HUDEP-2 (cell line): ENCODE data around the gene CMTM1.
A peak's percentile ranks its signal among the peaks of the same experiment; 100 is the strongest.
"Not testable (repeated sequence)": the region's sequence is repeated elsewhere in the genome, so short reads cannot be mapped to it uniquely, and the experiment has no call there.

Experiments
- DNase-seq, 76 experiments: peaks; one replicate each; lab custom pipeline; 2025; ENCODE audit not compliant: unreplicated experiment in 76 of 76; lab: John Stamatoyannopoulos, UW

Gene CMTM1

GRCh38 chr16:66561381-66562080, 4.7 kb upstream of the CMTM1 start:
- DNase-seq = no peak

- DNase-seq = no peak
These were observed 3.8 kb upstream of the CMTM1 start for GRCh38 chr16:66562409-66562808.

GRCh38 chr16:66562986-66563385, 3.3 kb upstream of the CMTM1 start:
- DNase-seq = peak in 28 of 76 experiments; percentile 7 to 69 (median 32)

- DNase-seq = no peak
These were observed 2.5 kb upstream of the CMTM1 start for GRCh38 chr16:66563574-66564334.

GRCh38 chr16:66567270-66567669, 1.0 kb downstream of the CMTM1 start:
- DNase-seq = not testable (repeated sequence)

GRCh38 chr16:66568355-66568754, 2.1 kb downstream of the CMTM1 start:
- no peak for DNase-seq

- DNase-seq = no peak
These were observed 2.9 kb downstream of the CMTM1 start for GRCh38 chr16:66569131-66569530.

GRCh38 chr16:66569827-66570405, 3.7 kb downstream of the CMTM1 start:
- peak in 8 of 76 experiments; percentile 14 to 46 (median 22) for DNase-seq

- DNase-seq = peak in 10 of 76 experiments; percentile 10 to 23 (median 18)
These were observed 6.1 kb downstream of the CMTM1 start for GRCh38 chr16:66572356-66572755.

GRCh38 chr16:66574081-66574480, 7.8 kb downstream of the CMTM1 start:
- no peak for DNase-seq

- DNase-seq = no peak
These were observed 8.3 kb downstream of the CMTM1 start for GRCh38 chr16:66574531-66574930.

- DNase-seq = peak in 7 of 76 experiments; percentile 12 to 55 (median 35)
These were observed 8.8 kb downstream of the CMTM1 start for GRCh38 chr16:66575060-66575459.

GRCh38 chr16:66576296-66576695, 10.1 kb downstream of the CMTM1 start:
- DNase-seq = peak in 2 of 76 experiments; percentile 6 to 12

GRCh38 chr16:66578651-66579531, 12.7 kb downstream of the CMTM1 start, which contains the start of gene CMTM2:
CMTM2 (plus strand) TSS chr16:66579463; CDS start chr16:66579608, 145 bp downstream.
- no peak for DNase-seq

- no peak for DNase-seq
These were observed 14.5 kb downstream of the CMTM1 start for GRCh38 chr16:66580605-66581209.

GRCh38 chr16:66581246-66581952, 15.2 kb downstream of the CMTM1 start:
- no peak for DNase-seq

- DNase-seq = no peak
These were observed 19.4 kb downstream of the CMTM1 start for GRCh38 chr16:66585481-66586239.

- no peak for DNase-seq
These were observed 21.8 kb downstream of the CMTM1 start for GRCh38 chr16:66587881-66588600.
